SK-N-SH treated with all-trans-retinoic acid at 6 μM for 48 hours (cell line): ENCODE data around the gene UGT1A6.

Experiments used
- ARNTL ChIP-seq: fragments of 450-650 bp; formaldehyde crosslinking; IDR thresholded peaks from 2 replicates; pipeline ENCODE4 v1.5.0; 2020; ENCODE audit warnings: low read depth, mild to moderate bottlenecking, moderate library complexity, borderline replicate concordance
- ESRRG ChIP-seq: fragments of 250-450 bp; sonication (Bioruptor Pico); IDR thresholded peaks from 2 replicates; pipeline ENCODE4 v1.6.1; 2021; ENCODE audit warnings: mild to moderate bottlenecking
- GLIS3 ChIP-seq: fragments of 250-450 bp; sonication (Bioruptor Pico); IDR thresholded peaks from 2 replicates; pipeline ENCODE4 v1.5.0; 2020; ENCODE audit warnings: mild to moderate bottlenecking, moderate library complexity
- SNAI2 ChIP-seq: fragments of 250-450 bp; sonication (Bioruptor Pico); IDR thresholded peaks from 2 replicates; pipeline ENCODE4 v1.5.0; 2020; ENCODE audit warnings: mild to moderate bottlenecking, moderate library complexity
- ZFP3 ChIP-seq: fragments of 250-450 bp; sonication (Bioruptor Pico); IDR thresholded peaks from 2 replicates; pipeline ENCODE4 v1.5.0; 2020; ENCODE audit warnings: mild to moderate bottlenecking, moderate library complexity
- ZFP30 ChIP-seq: fragments of 450-650 bp; formaldehyde crosslinking; IDR thresholded peaks from 2 replicates; pipeline ENCODE4 v1.5.0; 2022; ENCODE audit warnings: mild to moderate bottlenecking, moderate library complexity
- ZNF8 ChIP-seq: fragments of 450-650 bp; formaldehyde crosslinking; IDR thresholded peaks from 2 replicates; pipeline ENCODE4 v1.5.0; 2020; ENCODE audit warnings: mild to moderate bottlenecking, moderate library complexity
- TF ChIP-seq, protein P1 (sequence below): fragments of 250-450 bp; sonication (Bioruptor Pico); IDR thresholded peaks from 2 replicates; pipeline ENCODE4 v1.5.1; 2020; ENCODE audit warnings: low read depth, mild to moderate bottlenecking, moderate library complexity
- TF ChIP-seq, protein P2 (sequence below): fragments of 250-450 bp; sonication (Bioruptor Pico); IDR thresholded peaks from 2 replicates; pipeline ENCODE4 v1.8.0; 2020; ENCODE audit warnings: mild to moderate bottlenecking, moderate library complexity, borderline replicate concordance

DNA sequence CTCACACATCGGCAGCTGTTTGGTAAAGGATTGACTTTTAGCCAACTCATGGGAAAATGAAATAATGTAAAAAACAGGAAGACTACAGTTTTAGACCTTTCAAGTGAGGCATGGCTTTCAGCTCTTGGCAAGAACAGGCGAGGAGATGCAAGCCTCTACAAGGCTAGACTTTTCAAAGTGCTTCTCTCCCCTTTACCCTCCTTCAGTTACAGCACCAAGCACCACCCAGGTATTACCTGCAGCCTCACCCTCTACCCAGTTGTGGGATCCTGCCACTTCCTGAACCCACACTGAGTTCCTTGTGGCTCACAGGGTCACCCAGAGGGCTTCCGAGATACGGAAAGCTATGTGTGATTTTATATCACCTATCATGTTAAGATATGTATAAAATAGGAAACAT is 41.7 kb upstream of the UGT1A6 start:
- TF ChIP-seq, protein P1, sequence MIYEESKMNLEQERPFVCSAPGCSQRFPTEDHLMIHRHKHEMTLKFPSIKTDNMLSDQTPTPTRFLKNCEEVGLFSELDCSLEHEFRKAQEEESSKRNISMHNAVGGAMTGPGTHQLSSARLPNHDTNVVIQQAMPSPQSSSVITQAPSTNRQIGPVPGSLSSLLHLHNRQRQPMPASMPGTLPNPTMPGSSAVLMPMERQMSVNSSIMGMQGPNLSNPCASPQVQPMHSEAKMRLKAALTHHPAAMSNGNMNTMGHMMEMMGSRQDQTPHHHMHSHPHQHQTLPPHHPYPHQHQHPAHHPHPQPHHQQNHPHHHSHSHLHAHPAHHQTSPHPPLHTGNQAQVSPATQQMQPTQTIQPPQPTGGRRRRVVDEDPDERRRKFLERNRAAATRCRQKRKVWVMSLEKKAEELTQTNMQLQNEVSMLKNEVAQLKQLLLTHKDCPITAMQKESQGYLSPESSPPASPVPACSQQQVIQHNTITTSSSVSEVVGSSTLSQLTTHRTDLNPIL (CRISPR knock-in tag), result no peak
- TF ChIP-seq ARNTL (CRISPR knock-in tag) (no peak), ZFP30 (CRISPR knock-in tag) (no peak), ZNF8 (CRISPR knock-in tag) (no peak), GLIS3 (CRISPR knock-in tag) (no peak), ESRRG (CRISPR knock-in tag) (no peak), ZFP3 (no peak), SNAI2 (CRISPR knock-in tag) (no peak)
- TF ChIP-seq, protein P2, sequence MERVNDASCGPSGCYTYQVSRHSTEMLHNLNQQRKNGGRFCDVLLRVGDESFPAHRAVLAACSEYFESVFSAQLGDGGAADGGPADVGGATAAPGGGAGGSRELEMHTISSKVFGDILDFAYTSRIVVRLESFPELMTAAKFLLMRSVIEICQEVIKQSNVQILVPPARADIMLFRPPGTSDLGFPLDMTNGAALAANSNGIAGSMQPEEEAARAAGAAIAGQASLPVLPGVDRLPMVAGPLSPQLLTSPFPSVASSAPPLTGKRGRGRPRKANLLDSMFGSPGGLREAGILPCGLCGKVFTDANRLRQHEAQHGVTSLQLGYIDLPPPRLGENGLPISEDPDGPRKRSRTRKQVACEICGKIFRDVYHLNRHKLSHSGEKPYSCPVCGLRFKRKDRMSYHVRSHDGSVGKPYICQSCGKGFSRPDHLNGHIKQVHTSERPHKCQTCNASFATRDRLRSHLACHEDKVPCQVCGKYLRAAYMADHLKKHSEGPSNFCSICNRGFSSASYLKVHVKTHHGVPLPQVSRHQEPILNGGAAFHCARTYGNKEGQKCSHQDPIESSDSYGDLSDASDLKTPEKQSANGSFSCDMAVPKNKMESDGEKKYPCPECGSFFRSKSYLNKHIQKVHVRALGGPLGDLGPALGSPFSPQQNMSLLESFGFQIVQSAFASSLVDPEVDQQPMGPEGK (CRISPR knock-in tag), result no peak
